Ovary (tissue), 3 donors: ENCODE results near the gene MAP7D1.

ENCODE experiments used
- EP300 ChIP-seq: sonication (generic); formaldehyde crosslinking; IDR thresholded peaks from one replicate; pipeline ENCODE4 v1.6.1; 2017; ENCODE audit warnings: antibody characterized with exemption
- TF ChIP-seq, protein P1 (sequence below), 3 donors: fragments of 450-650 bp in 2 of 3; fragments of 200-600 bp in 1 of 3; IDR thresholded peaks; one replicate each; pipeline versions ENCODE4 v1.5.1 to v1.8.0; 2016 to 2022; ENCODE audit warnings: antibody characterized with exemption in 3 of 3, mild to moderate bottlenecking in 1 of 3
- donor health status: DM: no; HTN: no; CAD: no.

- TF ChIP-seq, protein P1, sequence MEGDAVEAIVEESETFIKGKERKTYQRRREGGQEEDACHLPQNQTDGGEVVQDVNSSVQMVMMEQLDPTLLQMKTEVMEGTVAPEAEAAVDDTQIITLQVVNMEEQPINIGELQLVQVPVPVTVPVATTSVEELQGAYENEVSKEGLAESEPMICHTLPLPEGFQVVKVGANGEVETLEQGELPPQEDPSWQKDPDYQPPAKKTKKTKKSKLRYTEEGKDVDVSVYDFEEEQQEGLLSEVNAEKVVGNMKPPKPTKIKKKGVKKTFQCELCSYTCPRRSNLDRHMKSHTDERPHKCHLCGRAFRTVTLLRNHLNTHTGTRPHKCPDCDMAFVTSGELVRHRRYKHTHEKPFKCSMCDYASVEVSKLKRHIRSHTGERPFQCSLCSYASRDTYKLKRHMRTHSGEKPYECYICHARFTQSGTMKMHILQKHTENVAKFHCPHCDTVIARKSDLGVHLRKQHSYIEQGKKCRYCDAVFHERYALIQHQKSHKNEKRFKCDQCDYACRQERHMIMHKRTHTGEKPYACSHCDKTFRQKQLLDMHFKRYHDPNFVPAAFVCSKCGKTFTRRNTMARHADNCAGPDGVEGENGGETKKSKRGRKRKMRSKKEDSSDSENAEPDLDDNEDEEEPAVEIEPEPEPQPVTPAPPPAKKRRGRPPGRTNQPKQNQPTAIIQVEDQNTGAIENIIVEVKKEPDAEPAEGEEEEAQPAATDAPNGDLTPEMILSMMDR (IDR thresholded peaks at IDR 0.05), result no peak
- TF ChIP-seq EP300, result no peak
These were observed 50.4 kb downstream of the MAP7D1 start for GRCh38 chr1:36206323-36206858.
